Stomach (tissue), 9 donors: ENCODE data around the gene QTRT2. TPM values are rescaled to one million over a fixed set of nuclear protein-coding genes. Genes with fewer than 3 reads are reported as not detected.

ENCODE experiments used
- DNase-seq, 2 donors: peaks; one replicate each; pipeline versions ENCODE4 v3.0.0 to v3.0.0-alpha.2; 2013 to 2019
- H3K27ac ChIP-seq, 5 donors: fragments of 200-600 bp in 4 of 5; sonication (generic) in 4 of 5; one replicate each; pipeline ENCODE4 v1.5.1; 2013 to 2019; ENCODE audit warnings: mild to moderate bottlenecking in 1 of 5, moderate library complexity in 1 of 5
- H3K27me3 ChIP-seq, 3 donors: fragments of 200-600 bp; sonication (generic); one replicate each; pipeline ENCODE4 v1.5.1; 2017 to 2019; ENCODE audit warnings: mixed run types in 1 of 3
- H3K36me3 ChIP-seq, 4 donors: fragments of 200-600 bp; sonication (generic); 1 replicate in 3 of 4; 2 replicates in 1 of 4; pipeline ENCODE4 v1.5.1; 2016 to 2019
- H3K4me1 ChIP-seq, 4 donors: fragments of 200-600 bp; sonication (generic); one replicate each; pipeline ENCODE4 v1.5.1; 2016 to 2019
- H3K4me3 ChIP-seq, 4 donors: fragments of 200-600 bp; sonication (generic) in 3 of 4; one replicate each; pipeline ENCODE4 v1.5.1; 2016 to 2019; ENCODE audit warnings: mild to moderate bottlenecking in 1 of 4
- H3K9me3 ChIP-seq, 4 donors: fragments of 200-600 bp; sonication (generic); one replicate each; pipeline ENCODE4 v1.5.1; 2016 to 2019
- CTCF ChIP-seq, 7 experiments: fragments of 450-650 bp in 4 of 7; fragments of 200-600 bp in 3 of 7; sonication (generic) in 3 of 7; IDR thresholded peaks; one replicate each; pipeline ENCODE4 v1.5.1; 2016 to 2019; ENCODE audit warnings: antibody characterized with exemption in 7 of 7, control low read depth in 2 of 7, mild to moderate bottlenecking in 1 of 7
- EP300 ChIP-seq: sonication (generic); formaldehyde crosslinking; IDR thresholded peaks from one replicate; pipeline ENCODE4 v1.6.1; 2017; ENCODE audit warnings: antibody characterized with exemption
- POLR2A ChIP-seq, 4 donors: fragments of 450-650 bp; IDR thresholded peaks; one replicate each; pipeline ENCODE4 v1.6.1; 2016; ENCODE audit warnings: antibody characterized with exemption in 4 of 4, control low read depth in 2 of 4, mild to moderate bottlenecking in 1 of 4, moderate library complexity in 1 of 4
- POLR2AphosphoS5 ChIP-seq, 3 donors: sonication (generic); formaldehyde crosslinking; IDR thresholded peaks; one replicate each; pipeline ENCODE4 v1.6.1; 2016; ENCODE audit warnings: antibody characterized with exemption in 3 of 3
- WGBS, 5 donors: extraction: QIAGEN DNeasy Blood & Tissue Kit in 3 of 5; methylation state at CpG; one replicate each; pipeline versions ENCODE4 v1.1.5 to v1.1.7; 2013 to 2018; 5-methylcytosine and 5-hydroxymethylcytosine counted together
- intact Hi-C: fragments of 100-400 bp; cut with DNase I; formaldehyde crosslinking; loops from one replicate; pipeline ENCODE4 v1.15.1; 2023; ENCODE audit warnings: low total_unique reads
- polyA plus RNA-seq, 3 donors: library from polyadenylated mRNA; stranded (reverse); fragments of 200-250 nt; gene quantifications; one replicate each; pipeline ENCODE4 v1.2.3, GENCODE V29; 2013
- total RNA-seq, 5 donors: library from RNA; depleted of rRNA; stranded (reverse); fragments of >200 nt; gene quantifications; one replicate each; pipeline versions ENCODE4 v1.1.0 to v1.2.3, GENCODE V29; 2014 to 2016
- donor health status: healthy with polysubstance abuse.
- donor health status: Bipolar disorder and iron deficiency.
- donor health status: healthy.

QTRT2 gene
- total and polyA plus RNA-seq, 8 donors: 4.8 to 61.3 (median 19.7) TPM

- no peak overlapping the region for H3K27ac ChIP-seq
- 93 to 100% (median 96%) methylated on average over 2 of the region's 2 CpGs for WGBS, 5 donors
- no peaks in the 10 kb centered on the region for H3K4me1 ChIP-seq
- TF ChIP-seq POLR2A (IDR thresholded peaks at IDR 0.05) (no peak), EP300 (no peak), CTCF (IDR thresholded peaks at IDR 0.05) (no peak), POLR2AphosphoS5 (IDR thresholded peaks at IDR 0.05) (no peak)
- DNase-seq: no peak
- no peaks in the 10 kb centered on the region for H3K27me3 ChIP-seq
- intact Hi-C loops: no loop called here
- H3K9me3 ChIP-seq: no peaks in the 10 kb centered on the region
- H3K4me3 ChIP-seq: no peak overlapping the region
- peaks cover 21 to 73% (median 63%) of the 10 kb centered on the region in 4 donors for H3K36me3 ChIP-seq
Observed at GRCh38 chr3:114086356-114086755, 29.8 kb downstream of the QTRT2 start.

DNA sequence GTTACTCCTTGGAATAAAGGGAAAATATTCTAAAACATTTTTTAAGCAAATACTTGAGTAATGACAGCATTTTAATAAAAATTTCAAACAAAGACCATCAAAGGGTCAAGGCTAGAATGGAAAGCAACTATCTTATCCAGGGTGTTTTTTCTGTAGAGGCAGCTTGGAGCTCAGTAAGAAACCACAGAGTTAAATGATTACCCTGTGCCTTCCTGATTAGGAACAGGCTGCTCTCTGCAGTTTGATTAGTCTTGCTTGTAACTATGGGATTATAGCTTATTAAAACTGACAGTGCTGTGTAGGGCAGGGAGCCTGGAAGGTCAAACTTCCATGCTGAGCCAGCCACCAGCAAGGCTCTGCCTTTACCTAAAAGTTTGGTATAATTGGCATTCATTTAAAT lies 33.1 kb downstream of the QTRT2 start:
- no peak overlapping the region for H3K27ac ChIP-seq
- intact Hi-C loops: no loop called here
- H3K9me3 ChIP-seq: no peaks in the 10 kb centered on the region
- H3K4me1 ChIP-seq: no peaks in the 10 kb centered on the region
- no peak overlapping the region for H3K4me3 ChIP-seq
- no peaks in the 10 kb centered on the region for H3K27me3 ChIP-seq
- TF ChIP-seq POLR2A (IDR thresholded peaks at IDR 0.05) (no peak), CTCF (IDR thresholded peaks at IDR 0.05) (no peak), EP300 (no peak), POLR2AphosphoS5 (IDR thresholded peaks at IDR 0.05) (no peak)
- peaks cover 18 to 43% (median 32%) of the 10 kb centered on the region in 4 donors for H3K36me3 ChIP-seq
- no peak for DNase-seq

DNA sequence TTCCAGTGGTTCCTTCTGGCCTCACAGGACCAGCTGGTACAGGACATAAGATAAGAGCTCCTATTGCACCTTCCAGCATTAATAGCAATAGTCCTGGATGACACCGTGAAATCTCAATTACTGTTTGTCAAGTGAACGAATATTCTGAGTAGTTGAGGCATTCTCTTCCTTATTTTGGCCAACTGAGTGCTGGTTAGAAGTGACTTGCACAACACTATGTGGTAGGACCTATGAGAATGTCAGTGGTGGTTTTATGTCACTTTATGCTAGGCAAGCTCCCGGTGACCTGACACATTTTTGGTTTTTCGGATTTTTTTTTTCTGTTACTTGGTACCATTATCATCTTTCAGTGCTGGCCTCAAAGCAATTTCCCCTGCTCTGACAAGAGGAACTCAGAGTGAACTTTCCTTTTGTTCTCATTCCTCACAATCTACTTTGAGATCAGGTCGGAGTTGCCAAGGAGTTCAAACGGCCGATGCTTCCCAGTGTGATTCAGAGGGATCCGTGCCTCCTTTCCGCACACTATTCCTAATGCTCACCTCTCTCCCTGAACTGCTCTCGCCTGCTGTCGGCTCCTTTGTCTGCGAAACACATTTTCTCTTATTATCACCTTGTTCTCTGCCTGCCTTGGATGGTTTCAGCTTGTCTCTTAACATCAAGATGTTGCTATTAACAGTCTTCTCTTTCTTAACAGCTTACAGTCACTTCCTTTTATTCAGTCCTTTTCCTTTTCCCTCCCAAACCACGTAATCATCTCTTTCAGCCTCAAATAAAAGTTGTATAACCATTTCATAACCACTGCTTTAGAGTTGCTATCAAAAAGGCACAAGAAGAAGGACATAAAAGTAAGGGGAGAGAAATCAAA lies 35.8 kb downstream of the QTRT2 start:
- intact Hi-C loops: no loop called here
- Histone ChIP-seq H3K9me3 (no peaks in the 10 kb centered on the region), H3K4me3 (no peak overlapping the region), H3K36me3 (peaks cover 0 to 16% (median 5%) of the 10 kb centered on the region in 4 donors), H3K27me3 (no peaks in the 10 kb centered on the region), H3K27ac (no peak overlapping the region), H3K4me1 (no peaks in the 10 kb centered on the region)
- 33 to 45% (median 36%) methylated on average over 13 of the region's 13 CpGs for WGBS, 5 donors
- TF ChIP-seq EP300: no peak
- TF ChIP-seq CTCF (IDR thresholded peaks at IDR 0.05): no peak
- TF ChIP-seq POLR2AphosphoS5 (IDR thresholded peaks at IDR 0.05): no peak
- TF ChIP-seq POLR2A (IDR thresholded peaks at IDR 0.05): no peak
- DNase-seq: no peak

DNA sequence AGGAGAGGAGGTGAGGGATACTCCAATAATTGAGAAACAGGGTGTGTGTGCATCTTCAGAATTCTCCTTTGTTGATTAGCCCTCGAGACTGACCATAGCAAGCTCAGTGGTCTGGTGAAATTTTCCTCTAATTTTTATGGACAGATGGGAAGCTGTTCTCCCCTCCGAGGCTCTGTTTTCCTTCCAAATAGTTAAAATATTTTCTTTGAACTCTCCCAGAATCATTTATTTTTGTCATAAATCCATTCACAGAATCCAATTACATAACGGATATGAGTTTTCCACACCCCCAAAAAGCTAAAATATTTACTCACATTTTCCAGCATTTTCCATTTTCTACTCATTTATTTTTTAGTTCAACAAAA lies 36.5 kb downstream of the QTRT2 start:
- Histone ChIP-seq H3K27ac (no peak overlapping the region), H3K4me3 (no peak overlapping the region), H3K9me3 (no peaks in the 10 kb centered on the region), H3K36me3 (peaks cover 0 to 10% (median 0%) of the 10 kb centered on the region in 4 donors), H3K4me1 (no peaks in the 10 kb centered on the region), H3K27me3 (no peaks in the 10 kb centered on the region)
- WGBS, 5 donors: 31 to 42% (median 36%) methylated on average over 3 of the region's 3 CpGs
- DNase-seq: no peak
- intact Hi-C loops: no loop called here
- TF ChIP-seq POLR2AphosphoS5 (IDR thresholded peaks at IDR 0.05) (no peak), CTCF (IDR thresholded peaks at IDR 0.05) (no peak), POLR2A (IDR thresholded peaks at IDR 0.05) (no peak), EP300 (no peak)
